ENCODE measurements around the gene DUSP1. TPM values are rescaled to one million over a fixed set of nuclear protein-coding genes. Genes with fewer than 3 reads are reported as not detected.

The DUSP1 gene
- total and polyA plus RNA-seq, 9 donors: 38.0 to 167 (median 93.5) TPM

GRCh38 chr5:172731680-172732074, 39.3 kb downstream of the DUSP1 start:
- Histone ChIP-seq H3K4me3 (ENCODE audit: low read length) (no peak overlapping the region), H3K9me3 (replicated peaks; ENCODE audit: control insufficient read depth, low read depth, low read length) (no peaks in the 10 kb centered on the region), H3K27me3 (ENCODE audit: control insufficient read depth, insufficient read depth, low read length) (no peaks in the 10 kb centered on the region), H3K27ac (ENCODE audit: low read length) (no peak overlapping the region), H3K36me3 (ENCODE audit: control insufficient read depth, insufficient read depth, low read length) (no peaks in the 10 kb centered on the region), H3K4me1 (ENCODE audit: control insufficient read depth, insufficient read depth, low read length) (peaks cover 40% of the 10 kb centered on the region)
- 72% methylated on average over 8 of the region's 9 CpGs for WGBS (ENCODE audit: insufficient coverage)
- DNase-seq: no peak

- no peak overlapping the region for H3K4me3 ChIP-seq (ENCODE audit: low read length)
- H3K27me3 ChIP-seq (ENCODE audit: control insufficient read depth, insufficient read depth, low read length): no peaks in the 10 kb centered on the region
- H3K27ac ChIP-seq (ENCODE audit: low read length): no peak overlapping the region
- 78% methylated on average over 13 of the region's 16 CpGs for WGBS (ENCODE audit: insufficient coverage)
- peaks cover 36% of the 10 kb centered on the region for H3K4me1 ChIP-seq (ENCODE audit: control insufficient read depth, insufficient read depth, low read length)
- DNase-seq: no peak
- H3K9me3 ChIP-seq (replicated peaks; ENCODE audit: control insufficient read depth, low read depth, low read length): no peaks in the 10 kb centered on the region
- H3K36me3 ChIP-seq (ENCODE audit: control insufficient read depth, insufficient read depth, low read length): no peaks in the 10 kb centered on the region
Observed at GRCh38 chr5:172730981-172731679, 39.9 kb downstream of the DUSP1 start.

GRCh38 chr5:172730222-172730621, 40.8 kb downstream of the DUSP1 start:
- Histone ChIP-seq H3K27ac (ENCODE audit: low read length) (no peak overlapping the region), H3K36me3 (ENCODE audit: control insufficient read depth, insufficient read depth, low read length) (no peaks in the 10 kb centered on the region), H3K9me3 (replicated peaks; ENCODE audit: control insufficient read depth, low read depth, low read length) (no peaks in the 10 kb centered on the region), H3K27me3 (ENCODE audit: control insufficient read depth, insufficient read depth, low read length) (no peaks in the 10 kb centered on the region), H3K4me1 (ENCODE audit: control insufficient read depth, insufficient read depth, low read length) (peaks cover 30% of the 10 kb centered on the region), H3K4me3 (ENCODE audit: low read length) (no peak overlapping the region)
- DNase-seq: no peak
- WGBS (ENCODE audit: insufficient coverage): 94% methylated on average over 5 of the region's 6 CpGs

GRCh38 chr5:172729588-172729987, 41.4 kb downstream of the DUSP1 start:
- H3K9me3 ChIP-seq (replicated peaks; ENCODE audit: control insufficient read depth, low read depth, low read length): no peaks in the 10 kb centered on the region
- 89% methylated on average over 13 of the region's 13 CpGs for WGBS (ENCODE audit: insufficient coverage)

GRCh38 chr5:172728481-172729241, 42.3 kb downstream of the DUSP1 start:
- Histone ChIP-seq H3K4me1 (ENCODE audit: control insufficient read depth, insufficient read depth, low read length) (peaks cover 25% of the 10 kb centered on the region), H3K4me3 (ENCODE audit: low read length) (no peak overlapping the region), H3K27me3 (ENCODE audit: control insufficient read depth, insufficient read depth, low read length) (no peaks in the 10 kb centered on the region), H3K27ac (ENCODE audit: low read length) (no peak overlapping the region), H3K9me3 (replicated peaks; ENCODE audit: control insufficient read depth, low read depth, low read length) (no peaks in the 10 kb centered on the region), H3K36me3 (ENCODE audit: control insufficient read depth, insufficient read depth, low read length) (no peaks in the 10 kb centered on the region)
- no peak for DNase-seq
- WGBS (ENCODE audit: insufficient coverage): 82% methylated on average over 8 of the region's 10 CpGs

More at GRCh38 chr5:172729588-172729987, 41.4 kb downstream of the DUSP1 start:
- Histone ChIP-seq H3K27me3 (ENCODE audit: control insufficient read depth, insufficient read depth, low read length) (no peaks in the 10 kb centered on the region), H3K36me3 (ENCODE audit: control insufficient read depth, insufficient read depth, low read length) (no peaks in the 10 kb centered on the region), H3K27ac (ENCODE audit: low read length) (no peak overlapping the region), H3K4me3 (ENCODE audit: low read length) (no peak overlapping the region), H3K4me1 (ENCODE audit: control insufficient read depth, insufficient read depth, low read length) (peaks cover 30% of the 10 kb centered on the region)
- no peak for DNase-seq

- Histone ChIP-seq H3K4me3 (ENCODE audit: low read length) (no peak overlapping the region), H3K27ac (ENCODE audit: low read length) (no peak overlapping the region), H3K27me3 (ENCODE audit: control insufficient read depth, insufficient read depth, low read length) (no peaks in the 10 kb centered on the region), H3K4me1 (ENCODE audit: control insufficient read depth, insufficient read depth, low read length) (peaks cover 14% of the 10 kb centered on the region), H3K36me3 (ENCODE audit: control insufficient read depth, insufficient read depth, low read length) (no peaks in the 10 kb centered on the region), H3K9me3 (replicated peaks; ENCODE audit: control insufficient read depth, low read depth, low read length) (no peaks in the 10 kb centered on the region)
- no peak for DNase-seq
- 68% methylated on average over 5 of the region's 7 CpGs for WGBS (ENCODE audit: insufficient coverage)
Observed at GRCh38 chr5:172727551-172727950, 43.4 kb downstream of the DUSP1 start.

GRCh38 chr5:172726966-172727365, 44.0 kb downstream of the DUSP1 start:
- Histone ChIP-seq H3K27me3 (ENCODE audit: control insufficient read depth, insufficient read depth, low read length) (no peaks in the 10 kb centered on the region), H3K27ac (ENCODE audit: low read length) (no peak overlapping the region), H3K4me1 (ENCODE audit: control insufficient read depth, insufficient read depth, low read length) (peaks cover 17% of the 10 kb centered on the region), H3K4me3 (ENCODE audit: low read length) (no peak overlapping the region), H3K9me3 (replicated peaks; ENCODE audit: control insufficient read depth, low read depth, low read length) (no peaks in the 10 kb centered on the region), H3K36me3 (ENCODE audit: control insufficient read depth, insufficient read depth, low read length) (no peaks in the 10 kb centered on the region)
- no peak for DNase-seq
- WGBS (ENCODE audit: insufficient coverage): 72% methylated on average over 7 of the region's 11 CpGs

- Histone ChIP-seq H3K4me3 (ENCODE audit: low read length) (no peak overlapping the region), H3K4me1 (ENCODE audit: control insufficient read depth, insufficient read depth, low read length) (peaks cover 22% of the 10 kb centered on the region), H3K27me3 (ENCODE audit: control insufficient read depth, insufficient read depth, low read length) (no peaks in the 10 kb centered on the region), H3K9me3 (replicated peaks; ENCODE audit: control insufficient read depth, low read depth, low read length) (no peaks in the 10 kb centered on the region), H3K27ac (ENCODE audit: low read length) (no peak overlapping the region), H3K36me3 (ENCODE audit: control insufficient read depth, insufficient read depth, low read length) (no peaks in the 10 kb centered on the region)
- no peak for DNase-seq
- 95% methylated on average over 5 of the region's 5 CpGs for WGBS (ENCODE audit: insufficient coverage)
Observed at GRCh38 chr5:172725785-172726184, 45.2 kb downstream of the DUSP1 start.

GRCh38 chr5:172725273-172725672, 45.7 kb downstream of the DUSP1 start:
- H3K27ac ChIP-seq (ENCODE audit: low read length): no peak overlapping the region
- H3K36me3 ChIP-seq (ENCODE audit: control insufficient read depth, insufficient read depth, low read length): no peaks in the 10 kb centered on the region
- no peak for DNase-seq
- H3K4me1 ChIP-seq (ENCODE audit: control insufficient read depth, insufficient read depth, low read length): peaks cover 22% of the 10 kb centered on the region
- H3K27me3 ChIP-seq (ENCODE audit: control insufficient read depth, insufficient read depth, low read length): no peaks in the 10 kb centered on the region
- H3K9me3 ChIP-seq (replicated peaks; ENCODE audit: control insufficient read depth, low read depth, low read length): no peaks in the 10 kb centered on the region
- H3K4me3 ChIP-seq (ENCODE audit: low read length): no peak overlapping the region
- 81% methylated on average over 9 of the region's 10 CpGs for WGBS (ENCODE audit: insufficient coverage)

GRCh38 chr5:172724242-172725183, 46.5 kb downstream of the DUSP1 start:
- peak; percentile 58 for DNase-seq
- Histone ChIP-seq H3K4me3 (ENCODE audit: low read length) (no peak overlapping the region), H3K9me3 (replicated peaks; ENCODE audit: control insufficient read depth, low read depth, low read length) (no peaks in the 10 kb centered on the region), H3K27ac (ENCODE audit: low read length) (no peak overlapping the region), H3K36me3 (ENCODE audit: control insufficient read depth, insufficient read depth, low read length) (no peaks in the 10 kb centered on the region), H3K4me1 (ENCODE audit: control insufficient read depth, insufficient read depth, low read length) (peaks cover 22% of the 10 kb centered on the region), H3K27me3 (ENCODE audit: control insufficient read depth, insufficient read depth, low read length) (no peaks in the 10 kb centered on the region)
- 32% methylated on average over 3 of the region's 22 CpGs for WGBS (ENCODE audit: insufficient coverage)

Data from muscle of leg (tissue), 11 donors.